Measurements from ENCODE around the gene ATP5F1E. TPM values are rescaled to one million over a fixed set of nuclear protein-coding genes. Genes with fewer than 3 reads are reported as not detected.

The ATP5F1E gene
- total and polyA plus RNA-seq, 9 of the 15 experiments (the other 6 are each of a cell fraction or from before 2014, with no cell fraction given) = 60.3 to 162 (median 113) TPM

DNA sequence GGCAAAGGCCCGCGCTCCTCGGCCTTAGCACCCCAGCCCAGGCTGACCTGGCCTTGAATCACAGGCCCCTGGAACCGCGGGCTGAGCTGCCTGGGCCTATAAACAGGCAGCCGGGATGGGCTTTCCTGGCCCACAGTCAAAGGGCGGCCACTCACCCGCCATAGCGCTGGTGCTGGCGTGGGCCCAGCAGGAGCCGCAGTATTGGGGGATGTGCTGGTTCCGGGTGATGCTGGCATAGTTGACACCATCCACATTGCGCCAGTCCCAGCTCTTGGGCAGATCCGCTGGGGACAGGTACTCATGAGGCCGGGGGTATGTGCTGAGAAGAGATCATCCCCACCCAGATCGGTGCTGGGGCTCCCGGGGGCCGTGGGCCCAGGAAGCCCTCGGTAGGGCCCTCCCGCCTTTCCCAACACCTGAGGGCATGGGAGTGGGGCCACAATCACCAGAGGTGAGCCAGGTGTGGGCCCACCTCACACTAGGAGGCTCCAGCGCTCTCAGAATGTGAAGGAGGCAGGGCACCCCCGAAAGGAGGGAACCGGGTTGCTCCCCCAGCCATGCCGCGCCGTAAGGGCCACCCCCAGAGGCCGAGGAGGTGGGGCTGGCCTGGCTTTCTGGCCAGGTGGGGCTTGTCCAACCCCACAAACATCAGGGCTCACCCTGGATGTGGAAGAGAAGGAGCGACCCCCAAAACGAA, 25.8 kb downstream of the ATP5F1E start (continued):
- TF ChIP-seq, protein P1, sequence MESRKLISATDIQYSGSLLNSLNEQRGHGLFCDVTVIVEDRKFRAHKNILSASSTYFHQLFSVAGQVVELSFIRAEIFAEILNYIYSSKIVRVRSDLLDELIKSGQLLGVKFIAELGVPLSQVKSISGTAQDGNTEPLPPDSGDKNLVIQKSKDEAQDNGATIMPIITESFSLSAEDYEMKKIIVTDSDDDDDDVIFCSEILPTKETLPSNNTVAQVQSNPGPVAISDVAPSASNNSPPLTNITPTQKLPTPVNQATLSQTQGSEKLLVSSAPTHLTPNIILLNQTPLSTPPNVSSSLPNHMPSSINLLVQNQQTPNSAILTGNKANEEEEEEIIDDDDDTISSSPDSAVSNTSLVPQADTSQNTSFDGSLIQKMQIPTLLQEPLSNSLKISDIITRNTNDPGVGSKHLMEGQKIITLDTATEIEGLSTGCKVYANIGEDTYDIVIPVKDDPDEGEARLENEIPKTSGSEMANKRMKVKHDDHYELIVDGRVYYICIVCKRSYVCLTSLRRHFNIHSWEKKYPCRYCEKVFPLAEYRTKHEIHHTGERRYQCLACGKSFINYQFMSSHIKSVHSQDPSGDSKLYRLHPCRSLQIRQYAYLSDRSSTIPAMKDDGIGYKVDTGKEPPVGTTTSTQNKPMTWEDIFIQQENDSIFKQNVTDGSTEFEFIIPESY (CRISPR knock-in tag; IDR thresholded peaks at IDR 0.05) = no peak
- TF ChIP-seq MCM7 (IDR thresholded peaks at IDR 0.05) (no peak), ZNF57 (CRISPR knock-in tag; IDR thresholded peaks at IDR 0.05) (no peak), SAFB (IDR thresholded peaks at IDR 0.05; ENCODE audit: borderline replicate concordance, low read depth, low read length) (no peak)

DNA sequence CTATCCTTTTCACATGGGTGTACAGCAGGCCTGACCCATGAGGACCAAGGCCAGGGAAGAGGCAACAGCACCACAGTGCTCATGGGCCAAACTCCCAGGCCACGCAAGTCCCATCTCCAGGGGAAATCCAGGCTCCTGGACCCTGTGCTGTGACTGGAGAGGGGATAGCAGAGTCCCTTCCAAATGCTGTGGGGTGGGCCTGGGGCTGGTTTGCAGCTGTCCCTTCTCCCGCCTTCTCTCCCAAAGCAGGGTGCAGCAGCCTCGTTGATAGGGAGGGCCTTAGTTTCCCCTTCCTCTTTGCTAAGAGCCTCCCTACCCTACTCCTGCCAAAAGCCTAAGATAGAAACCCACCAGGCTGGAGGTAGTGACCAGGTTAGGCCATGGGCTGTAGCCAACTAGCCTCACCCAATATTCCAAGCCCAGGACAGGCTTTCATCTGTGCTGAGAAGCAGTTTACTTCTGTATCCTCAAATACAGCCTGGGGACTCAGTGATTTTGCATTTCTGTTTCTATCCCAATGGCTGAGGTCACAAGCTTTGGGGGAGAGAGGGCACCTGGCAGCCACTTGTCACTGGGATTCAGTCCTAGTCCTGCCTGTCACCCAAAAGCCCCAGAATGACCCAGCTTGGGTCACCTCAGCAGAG, 26.5 kb downstream of the ATP5F1E start:
- 59% methylated on average over 3 of the region's 3 CpGs for WGBS (ENCODE audit: insufficient coverage, low coverage, missing lambda C conversion rate)
- in situ Hi-C loops (cut with MboI) (no loop called here), intact Hi-C loops (cut with micrococcal nuclease) (no loop called here)
- H3K36me3 ChIP-seq (ENCODE audit: control insufficient read depth, insufficient read depth, low read length) = peaks cover 48% of the 10 kb centered on the region; the same call in 2 of the 3 replicates
- peaks cover 6% of the 10 kb centered on the region for H3K9me1 ChIP-seq (ENCODE audit: control insufficient read depth, insufficient read depth, low read length)
- peak overlapping the region; percentile 90 for H3K27ac ChIP-seq (ENCODE audit: extremely low read depth, low read depth, low read length)
- H2AFZ ChIP-seq (ENCODE audit: low read depth, low read length) = no peak overlapping the region
- H3K27me3 ChIP-seq (ENCODE audit: control insufficient read depth in 2 of 2, insufficient read depth in 2 of 2, low read length in 2 of 2) = no peaks in the 10 kb centered on the region
- CTCF ChIA-PET (ENCODE audit: low intra/inter-chr PET ratio) = no interaction called here
- no peaks in the 10 kb centered on the region for H3K9me3 ChIP-seq (replicated peaks; ENCODE audit: control insufficient read depth, insufficient read depth, low read depth, low read length)
- ATAC-seq (no peak), DNase-seq (ENCODE audit: extremely low read depth in 1 of 4, low spot score in 3 of 4) (no peak), FAIRE-seq (no peak)
- TF ChIP-seq CHCHD3 (CRISPR knock-in tag; IDR thresholded peaks at IDR 0.05) = no peak
- TF ChIP-seq, protein P2, sequence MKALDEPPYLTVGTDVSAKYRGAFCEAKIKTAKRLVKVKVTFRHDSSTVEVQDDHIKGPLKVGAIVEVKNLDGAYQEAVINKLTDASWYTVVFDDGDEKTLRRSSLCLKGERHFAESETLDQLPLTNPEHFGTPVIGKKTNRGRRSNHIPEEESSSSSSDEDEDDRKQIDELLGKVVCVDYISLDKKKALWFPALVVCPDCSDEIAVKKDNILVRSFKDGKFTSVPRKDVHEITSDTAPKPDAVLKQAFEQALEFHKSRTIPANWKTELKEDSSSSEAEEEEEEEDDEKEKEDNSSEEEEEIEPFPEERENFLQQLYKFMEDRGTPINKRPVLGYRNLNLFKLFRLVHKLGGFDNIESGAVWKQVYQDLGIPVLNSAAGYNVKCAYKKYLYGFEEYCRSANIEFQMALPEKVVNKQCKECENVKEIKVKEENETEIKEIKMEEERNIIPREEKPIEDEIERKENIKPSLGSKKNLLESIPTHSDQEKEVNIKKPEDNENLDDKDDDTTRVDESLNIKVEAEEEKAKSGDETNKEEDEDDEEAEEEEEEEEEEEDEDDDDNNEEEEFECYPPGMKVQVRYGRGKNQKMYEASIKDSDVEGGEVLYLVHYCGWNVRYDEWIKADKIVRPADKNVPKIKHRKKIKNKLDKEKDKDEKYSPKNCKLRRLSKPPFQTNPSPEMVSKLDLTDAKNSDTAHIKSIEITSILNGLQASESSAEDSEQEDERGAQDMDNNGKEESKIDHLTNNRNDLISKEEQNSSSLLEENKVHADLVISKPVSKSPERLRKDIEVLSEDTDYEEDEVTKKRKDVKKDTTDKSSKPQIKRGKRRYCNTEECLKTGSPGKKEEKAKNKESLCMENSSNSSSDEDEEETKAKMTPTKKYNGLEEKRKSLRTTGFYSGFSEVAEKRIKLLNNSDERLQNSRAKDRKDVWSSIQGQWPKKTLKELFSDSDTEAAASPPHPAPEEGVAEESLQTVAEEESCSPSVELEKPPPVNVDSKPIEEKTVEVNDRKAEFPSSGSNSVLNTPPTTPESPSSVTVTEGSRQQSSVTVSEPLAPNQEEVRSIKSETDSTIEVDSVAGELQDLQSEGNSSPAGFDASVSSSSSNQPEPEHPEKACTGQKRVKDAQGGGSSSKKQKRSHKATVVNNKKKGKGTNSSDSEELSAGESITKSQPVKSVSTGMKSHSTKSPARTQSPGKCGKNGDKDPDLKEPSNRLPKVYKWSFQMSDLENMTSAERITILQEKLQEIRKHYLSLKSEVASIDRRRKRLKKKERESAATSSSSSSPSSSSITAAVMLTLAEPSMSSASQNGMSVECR (CRISPR knock-in tag; IDR thresholded peaks at IDR 0.05) = 0 out of 2 replicates have a peak, but pooled peaks have one; percentile 41
- TF ChIP-seq ZNF695 (CRISPR knock-in tag; IDR thresholded peaks at IDR 0.05) = no peak
- no peak for TF ChIP-seq ZNF146 (CRISPR knock-in tag; IDR thresholded peaks at IDR 0.05; ENCODE audit: unreplicated experiment)
- TF ChIP-seq TGIF2 (CRISPR knock-in tag; IDR thresholded peaks at IDR 0.05) = no peak
- peak overlapping the region; percentile 66 for H3K4me3 ChIP-seq
- peak overlapping the region; percentile 91 to 99 for H3K9ac ChIP-seq (ENCODE audit: insufficient read depth in 1 of 2, low read depth in 2 of 2, low read length in 2 of 2)
- peaks cover 2% of the 10 kb centered on the region for H4K20me1 ChIP-seq (replicated peaks; ENCODE audit: control insufficient read depth, insufficient read depth, low read length)
- H3K4me1 ChIP-seq (replicated peaks in 1 of 2; ENCODE audit: control insufficient read depth in 2 of 2, insufficient read depth in 2 of 2, low read length in 2 of 2) = peaks cover 38 to 88% of the 10 kb centered on the region in 2 experiments
- peak overlapping the region; percentile 87 for H3K4me2 ChIP-seq (ENCODE audit: insufficient read depth, low read length)
- BruUV-seq (replicated peaks) = TSS peak; percentile 45
- peaks cover 41% of the 10 kb centered on the region for H3K79me2 ChIP-seq (ENCODE audit: control insufficient read depth, insufficient read depth, low read length)
- POLR2A ChIA-PET = interaction anchor here (0.7 to 1.1 kb wide), 3 partner anchors 15 to 22 kb away, joined by 3 to 5 read pairs (median 3); no protein-coding TSS in a partner anchor
